Neuronal stem cell (in vitro differentiated cells): Measurements from ENCODE around the gene NUP98.
"Not testable (repeated sequence)": the region's sequence is repeated elsewhere in the genome, so short reads cannot be mapped to it uniquely, and the experiment has no call there.

Source experiments
- DNase-seq: peaks from one replicate; pipeline ENCODE4 v3.0.0-alpha.2; 2013; ENCODE audit warnings: low spot score
- H2AFZ ChIP-seq: one replicate; pipeline ENCODE4 v1.6.1; 2013; ENCODE audit warnings: mild to moderate bottlenecking, low read length, inconsistent platforms
- H2AK5ac ChIP-seq: 2 replicates; pipeline ENCODE4 v1.6.1; 2013; ENCODE audit warnings: low read depth, mild to moderate bottlenecking, inconsistent platforms, low read length, moderate library complexity, mixed read lengths
- H2BK120ac ChIP-seq: 2 replicates; pipeline ENCODE4 v1.6.1; 2013; ENCODE audit warnings: low read depth, mild to moderate bottlenecking, inconsistent platforms, low read length, moderate library complexity, mixed read lengths
- H2BK12ac ChIP-seq: one replicate; pipeline ENCODE4 v1.6.1; 2013; ENCODE audit warnings: low read length, inconsistent platforms
- H2BK15ac ChIP-seq: 2 replicates; pipeline ENCODE4 v1.6.1; 2013; ENCODE audit warnings: mild to moderate bottlenecking, low read length, inconsistent platforms, mixed read lengths
- H2BK5ac ChIP-seq: one replicate; pipeline ENCODE4 v1.6.1; 2013; ENCODE audit warnings: inconsistent platforms, mild to moderate bottlenecking, low read length, moderate library complexity
- H3K14ac ChIP-seq: one replicate; pipeline ENCODE4 v1.6.1; 2013; ENCODE audit warnings: low read length, inconsistent platforms
- H3K18ac ChIP-seq: 2 replicates; pipeline ENCODE4 v1.6.1; 2013; ENCODE audit warnings: low read length, inconsistent platforms
- H3K23ac ChIP-seq: 2 replicates; pipeline ENCODE4 v1.6.1; 2013; ENCODE audit warnings: low read depth, mild to moderate bottlenecking, mixed read lengths, low read length, inconsistent platforms; ENCODE audit not compliant: poor library complexity
- H3K27ac ChIP-seq: replicated peaks from 3 replicates; pipeline ENCODE4 v1.5.1; 2013; ENCODE audit warnings: low read length, inconsistent platforms
- H3K27me3 ChIP-seq, 3 experiments: 2 replicates each; pipeline ENCODE4 v1.6.1; 2013; ENCODE audit warnings: low read length in 3 of 3, mild to moderate bottlenecking in 2 of 3, inconsistent platforms in 1 of 3, low read depth in 1 of 3, mixed read lengths in 1 of 3, moderate library complexity in 1 of 3; ENCODE audit not compliant: control insufficient read depth in 3 of 3, insufficient read depth in 3 of 3
- H3K36me3 ChIP-seq, 2 donors: replicated peaks in 1 of 2; 2 replicates each; pipeline ENCODE4 v1.6.1; 2013; ENCODE audit warnings: low read length in 2 of 2; ENCODE audit not compliant: control insufficient read depth in 2 of 2, insufficient read depth in 2 of 2
- H3K4ac ChIP-seq: 2 replicates; pipeline ENCODE4 v1.6.1; 2013; ENCODE audit warnings: inconsistent platforms, mild to moderate bottlenecking, low read length, moderate library complexity
- H3K4me1 ChIP-seq, 2 donors: 1 replicate in 1 of 2; 2 replicates in 1 of 2; pipeline ENCODE4 v1.6.1; 2013; ENCODE audit warnings: low read length in 2 of 2, low read depth in 1 of 2; ENCODE audit not compliant: control insufficient read depth in 2 of 2, insufficient read depth in 1 of 2
- H3K4me2 ChIP-seq: one replicate; pipeline ENCODE4 v1.6.1; 2013; ENCODE audit warnings: mild to moderate bottlenecking, low read length, inconsistent platforms; ENCODE audit not compliant: insufficient read depth, poor library complexity, severe bottlenecking
- H3K4me3 ChIP-seq, 2 donors: 2 replicates each; pipeline ENCODE4 v1.5.1; 2013; ENCODE audit warnings: low read length in 2 of 2, mild to moderate bottlenecking in 2 of 2, inconsistent platforms in 1 of 2, moderate library complexity in 1 of 2
- H3K79me1 ChIP-seq: one replicate; pipeline ENCODE4 v1.6.1; 2013; ENCODE audit warnings: low read depth, mild to moderate bottlenecking, inconsistent platforms, low read length, moderate library complexity
- H3K9ac ChIP-seq: one replicate; pipeline ENCODE4 v1.6.1; 2013; ENCODE audit warnings: mild to moderate bottlenecking, low read depth, low read length, inconsistent platforms; ENCODE audit not compliant: poor library complexity
- H3K9me3 ChIP-seq, 2 donors: replicated peaks in 1 of 2; 2 replicates each; pipeline versions ENCODE3 to v1.6.1; 2013; ENCODE audit warnings: low read length in 2 of 2, mild to moderate bottlenecking in 2 of 2, inconsistent platforms in 1 of 2, low read depth in 1 of 2, mixed read lengths in 1 of 2, moderate library complexity in 1 of 2; ENCODE audit not compliant: control insufficient read depth in 2 of 2, insufficient read depth in 1 of 2
- H4K8ac ChIP-seq: one replicate; pipeline ENCODE4 v1.6.1; 2013; ENCODE audit warnings: low read depth, mild to moderate bottlenecking, inconsistent platforms, low read length, moderate library complexity
- H4K91ac ChIP-seq: one replicate; pipeline ENCODE4 v1.6.1; 2013; ENCODE audit warnings: low read length, low read depth, mild to moderate bottlenecking, inconsistent platforms; ENCODE audit not compliant: poor library complexity
- WGBS, 2 donors: extraction: QIAGEN DNeasy Blood & Tissue Kit; methylation state at CpG; one replicate each; pipeline ENCODE4 v1.1.7; 2013; ENCODE audit warnings: missing lambda C conversion rate in 2 of 2, mixed read lengths in 1 of 2; ENCODE audit not compliant: insufficient read length in 2 of 2, insufficient replicate concordance in 1 of 2; ENCODE audit errors: extremely low coverage in 2 of 2; 5-methylcytosine and 5-hydroxymethylcytosine counted together

Gene NUP98

DNA sequence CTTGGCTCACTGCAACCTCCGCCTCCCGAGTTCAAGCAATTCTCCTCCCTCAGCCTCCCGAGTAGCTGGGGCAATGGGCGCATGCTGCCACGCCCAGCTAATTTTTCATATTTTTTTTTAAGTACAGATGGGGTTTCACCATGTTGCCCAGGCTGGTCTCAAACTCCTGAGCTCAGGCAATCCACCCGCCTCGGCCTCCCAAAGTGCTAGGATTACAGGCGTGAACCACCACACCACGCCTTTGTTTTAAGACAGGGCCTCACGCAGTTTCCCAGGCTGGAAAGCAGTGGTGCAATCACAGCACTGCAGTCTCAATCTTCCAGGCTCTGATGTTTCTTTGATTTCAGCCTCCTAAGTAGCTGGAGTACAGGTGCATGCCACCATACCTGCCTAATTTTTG is 3.0 kb downstream of the NUP98 start:
- not testable (repeated sequence) for DNase-seq, H4K8ac ChIP-seq, H3K9me3 ChIP-seq, H3K23ac ChIP-seq, H2AK5ac ChIP-seq, H2AFZ ChIP-seq, H2BK120ac ChIP-seq, H3K27me3 ChIP-seq, H2BK5ac ChIP-seq, H3K14ac ChIP-seq, H2BK15ac ChIP-seq, H3K18ac ChIP-seq, H4K91ac ChIP-seq, H2BK12ac ChIP-seq, H3K4me2 ChIP-seq, H3K9ac ChIP-seq, H3K4me3 ChIP-seq, H3K27ac ChIP-seq, H3K4ac ChIP-seq, H3K79me1 ChIP-seq
- no CpG with 5 or more reads among the region's 10 CpGs for WGBS, 2 donors
- Histone ChIP-seq H3K4me1 (peaks cover 6 to 10% of the 10 kb centered on the region in 2 donors), H3K36me3 (peaks cover 7 to 63% of the 10 kb centered on the region in 2 donors)

DNA sequence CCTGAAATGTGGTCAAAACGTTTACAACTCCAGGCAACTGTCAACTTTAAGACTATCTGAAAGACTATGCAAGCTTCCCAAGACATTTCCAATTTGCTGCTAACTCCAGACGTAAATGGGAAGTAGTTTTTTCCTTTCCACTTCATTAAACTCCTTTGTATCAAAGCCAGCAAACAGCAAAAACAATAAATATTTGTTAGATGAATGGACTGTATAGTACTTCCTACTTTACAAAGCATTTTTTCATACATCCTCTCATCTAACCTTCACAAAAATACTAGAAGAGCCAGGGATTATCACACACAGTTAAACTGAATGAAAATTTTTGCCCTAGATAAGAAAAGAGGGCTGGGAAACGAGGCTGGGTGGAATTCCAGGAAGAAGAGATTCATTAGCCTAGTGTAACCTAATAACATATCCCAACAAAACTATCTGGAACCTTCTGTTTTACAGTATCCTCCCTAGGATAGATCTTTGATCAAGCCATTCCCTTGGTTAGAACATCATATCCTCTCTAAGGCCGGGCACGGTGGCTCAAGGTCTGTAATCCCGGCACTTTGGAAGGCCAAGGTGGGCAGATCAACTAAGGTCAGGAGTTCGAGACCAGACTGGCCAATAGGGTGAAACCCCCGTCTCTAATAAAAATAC is 10.4 kb downstream of the NUP98 start:
- H3K4me2 ChIP-seq = no peak overlapping the region
- no peak overlapping the region for H3K23ac ChIP-seq
- H3K14ac ChIP-seq = no peak overlapping the region
- DNase-seq = no peak
- no peak overlapping the region for H4K91ac ChIP-seq
- H3K4me1 ChIP-seq = peaks cover 0 to 3% of the 10 kb centered on the region in 2 donors
- H3K27me3 ChIP-seq = no peaks in the 10 kb centered on the region
- H3K27ac ChIP-seq = no peak overlapping the region
- H3K9ac ChIP-seq = no peak overlapping the region
- WGBS, 2 donors = no CpG with 5 or more reads among the region's 8 CpGs
- no peak overlapping the region for H2BK5ac ChIP-seq
- H2AK5ac ChIP-seq = no peak overlapping the region
- H3K4me3 ChIP-seq = no peak overlapping the region
- no peak overlapping the region for H2AFZ ChIP-seq
- H4K8ac ChIP-seq = no peak overlapping the region
- peaks cover 2 to 83% of the 10 kb centered on the region in 2 donors for H3K36me3 ChIP-seq
- H3K18ac ChIP-seq = no peak overlapping the region
- H2BK120ac ChIP-seq = no peak overlapping the region
- no peak overlapping the region for H2BK12ac ChIP-seq
- H2BK15ac ChIP-seq = no peak overlapping the region
- H3K9me3 ChIP-seq = no peaks in the 10 kb centered on the region
- H3K4ac ChIP-seq = no peak overlapping the region
- H3K79me1 ChIP-seq = peaks cover 2% of the 10 kb centered on the region

DNA sequence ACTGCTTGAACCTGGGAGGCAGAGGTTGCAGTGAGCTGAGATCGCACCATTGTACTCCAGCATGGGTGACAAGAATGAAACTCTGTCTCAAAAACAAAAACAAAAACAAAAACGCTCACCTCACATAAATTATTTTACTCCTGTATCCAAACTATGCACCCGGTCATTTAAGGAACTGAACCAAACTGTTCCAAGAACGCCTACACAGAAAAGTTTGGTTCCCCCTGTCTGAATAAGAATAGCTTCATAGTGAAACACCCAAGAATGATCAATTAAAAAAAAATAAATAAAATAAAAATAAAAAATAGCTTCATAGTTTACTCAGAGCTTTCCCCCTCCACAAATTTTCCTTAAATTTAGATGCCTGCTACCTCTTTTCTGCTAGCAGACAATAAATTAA is 13.7 kb downstream of the NUP98 start:
- H3K4ac ChIP-seq = no peak overlapping the region
- peaks cover 0 to 3% of the 10 kb centered on the region in 2 donors for H3K4me1 ChIP-seq
- no peak overlapping the region for H3K18ac ChIP-seq
- no peak overlapping the region for H2BK120ac ChIP-seq
- H2BK15ac ChIP-seq = no peak overlapping the region
- H3K9me3 ChIP-seq = no peaks in the 10 kb centered on the region
- H3K27me3 ChIP-seq = no peaks in the 10 kb centered on the region
- peaks cover 9 to 85% of the 10 kb centered on the region in 2 donors for H3K36me3 ChIP-seq
- no peak overlapping the region for H2BK5ac ChIP-seq
- no peak overlapping the region for H4K91ac ChIP-seq
- no peak overlapping the region for H3K14ac ChIP-seq
- H3K27ac ChIP-seq = no peak overlapping the region
- H3K4me2 ChIP-seq = no peak overlapping the region
- no peak overlapping the region for H2AFZ ChIP-seq
- DNase-seq = no peak
- no peak overlapping the region for H3K9ac ChIP-seq
- no peak overlapping the region for H3K4me3 ChIP-seq
- H2BK12ac ChIP-seq = no peak overlapping the region
- H4K8ac ChIP-seq = no peak overlapping the region
- 100% methylated on average over 1 of the region's 4 CpGs; no CpG with 5 or more reads in 1 of the 2 donors for WGBS, 2 donors
- no peak overlapping the region for H3K23ac ChIP-seq
- no peak overlapping the region for H2AK5ac ChIP-seq
- H3K79me1 ChIP-seq = peaks cover 2% of the 10 kb centered on the region

DNA sequence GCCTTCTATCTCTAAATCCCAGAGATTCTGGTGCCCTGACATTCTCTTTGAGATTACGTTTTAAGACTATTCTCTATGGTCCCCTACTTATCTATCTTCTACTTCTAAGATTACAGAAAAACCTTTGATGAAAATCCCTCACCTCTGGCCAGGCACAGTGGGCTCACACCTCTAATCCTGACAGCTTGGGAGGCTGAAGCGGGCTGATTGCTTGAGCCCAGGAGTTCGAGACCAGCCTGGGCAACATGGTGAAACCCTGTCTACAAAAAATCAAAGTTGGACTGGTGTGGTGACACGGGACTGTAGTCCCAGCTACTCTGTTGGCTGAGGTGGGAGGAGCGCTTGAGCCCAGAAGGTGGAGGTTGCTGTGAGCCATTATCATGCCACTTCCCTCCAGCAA is 14.4 kb downstream of the NUP98 start:
- no peak overlapping the region for H3K4ac ChIP-seq
- H3K4me3 ChIP-seq = no peak overlapping the region
- no peak overlapping the region for H2AK5ac ChIP-seq
- H3K9ac ChIP-seq = no peak overlapping the region
- no peak overlapping the region for H4K8ac ChIP-seq
- no peak overlapping the region for H2BK5ac ChIP-seq
- H3K27ac ChIP-seq = no peak overlapping the region
- H3K27me3 ChIP-seq = no peaks in the 10 kb centered on the region
- no peak overlapping the region for H3K23ac ChIP-seq
- no peak for DNase-seq
- WGBS, 2 donors = no CpG with 5 or more reads among the region's 5 CpGs
- H2BK15ac ChIP-seq = no peak overlapping the region
- H3K14ac ChIP-seq = no peak overlapping the region
- H3K4me2 ChIP-seq = no peak overlapping the region
- H3K9me3 ChIP-seq = no peaks in the 10 kb centered on the region
- peaks cover 12 to 85% of the 10 kb centered on the region in 2 donors for H3K36me3 ChIP-seq
- H3K18ac ChIP-seq = no peak overlapping the region
- H2BK120ac ChIP-seq = no peak overlapping the region
- no peak overlapping the region for H2BK12ac ChIP-seq
- no peak overlapping the region for H4K91ac ChIP-seq
- no peak overlapping the region for H2AFZ ChIP-seq
- peaks cover 2% of the 10 kb centered on the region for H3K79me1 ChIP-seq
- H3K4me1 ChIP-seq = peaks cover 0 to 3% of the 10 kb centered on the region in 2 donors
